SK-N-MC (cell line): ENCODE results near the gene TEPSIN.

ENCODE experiments used
- FOXP2 ChIP-seq: optimal IDR thresholded peaks from 2 replicates; pipeline ENCODE3; 2011; ENCODE audit warnings: mild to moderate bottlenecking, moderate library complexity; ENCODE audit not compliant: insufficient read depth; ENCODE audit errors: extremely low read length, control extremely low read depth
- POLR2AphosphoS5 ChIP-seq: IDR thresholded peaks from 2 replicates; pipeline ENCODE4 v1.6.1; 2012; ENCODE audit warnings: mild to moderate bottlenecking, low read depth, low read length, borderline replicate concordance

- TF ChIP-seq POLR2AphosphoS5 (no peak), FOXP2 (no peak)
These were observed 6.1 kb downstream of the TEPSIN start for GRCh38 chr17:81232616-81233241.
